Ovary (tissue), 3 donors: ENCODE data around the gene DCAF8.

Experiments
- EP300 ChIP-seq: sonication (generic); formaldehyde crosslinking; IDR thresholded peaks from one replicate; pipeline ENCODE4 v1.6.1; 2017; ENCODE audit warnings: antibody characterized with exemption
- POLR2A ChIP-seq: fragments of 450-650 bp; IDR thresholded peaks from one replicate; pipeline ENCODE4 v1.6.1; 2017; ENCODE audit warnings: antibody characterized with exemption, mild to moderate bottlenecking, moderate library complexity
- TF ChIP-seq, protein P1 (sequence below), 3 donors: fragments of 450-650 bp in 2 of 3; fragments of 200-600 bp in 1 of 3; IDR thresholded peaks; one replicate each; pipeline versions ENCODE4 v1.5.1 to v1.8.0; 2016 to 2022; ENCODE audit warnings: antibody characterized with exemption in 3 of 3, mild to moderate bottlenecking in 1 of 3
- donor health status: DM: no; HTN: no; CAD: no.

DNA sequence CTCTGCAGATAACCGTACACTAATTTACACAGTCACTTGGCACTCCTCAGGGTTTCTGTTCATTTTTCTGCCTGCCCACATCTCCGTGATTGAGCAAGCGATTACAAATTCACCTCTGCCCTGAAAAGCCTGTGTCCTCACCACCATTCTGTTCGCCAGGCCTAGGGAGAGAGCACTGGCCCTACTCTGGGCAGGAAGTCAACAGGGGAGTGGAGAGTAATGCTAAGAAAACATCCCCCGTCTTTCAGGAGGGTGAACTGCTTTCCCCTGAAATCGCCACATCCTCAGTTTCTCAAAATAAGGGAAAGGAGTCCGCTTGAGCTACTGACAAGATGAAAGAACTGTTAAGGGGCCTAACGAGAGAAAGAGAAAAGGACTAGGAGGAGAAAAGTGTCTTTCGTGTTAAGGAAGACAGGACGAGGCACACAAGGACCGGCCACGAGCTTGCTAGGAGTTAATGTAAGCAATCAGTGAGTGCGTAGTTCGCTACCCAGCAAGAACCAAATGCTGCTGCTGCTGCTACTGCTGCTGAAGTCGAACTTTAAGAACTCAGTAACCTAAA is 22.0 kb upstream of the DCAF8 start:
- TF ChIP-seq, protein P1, sequence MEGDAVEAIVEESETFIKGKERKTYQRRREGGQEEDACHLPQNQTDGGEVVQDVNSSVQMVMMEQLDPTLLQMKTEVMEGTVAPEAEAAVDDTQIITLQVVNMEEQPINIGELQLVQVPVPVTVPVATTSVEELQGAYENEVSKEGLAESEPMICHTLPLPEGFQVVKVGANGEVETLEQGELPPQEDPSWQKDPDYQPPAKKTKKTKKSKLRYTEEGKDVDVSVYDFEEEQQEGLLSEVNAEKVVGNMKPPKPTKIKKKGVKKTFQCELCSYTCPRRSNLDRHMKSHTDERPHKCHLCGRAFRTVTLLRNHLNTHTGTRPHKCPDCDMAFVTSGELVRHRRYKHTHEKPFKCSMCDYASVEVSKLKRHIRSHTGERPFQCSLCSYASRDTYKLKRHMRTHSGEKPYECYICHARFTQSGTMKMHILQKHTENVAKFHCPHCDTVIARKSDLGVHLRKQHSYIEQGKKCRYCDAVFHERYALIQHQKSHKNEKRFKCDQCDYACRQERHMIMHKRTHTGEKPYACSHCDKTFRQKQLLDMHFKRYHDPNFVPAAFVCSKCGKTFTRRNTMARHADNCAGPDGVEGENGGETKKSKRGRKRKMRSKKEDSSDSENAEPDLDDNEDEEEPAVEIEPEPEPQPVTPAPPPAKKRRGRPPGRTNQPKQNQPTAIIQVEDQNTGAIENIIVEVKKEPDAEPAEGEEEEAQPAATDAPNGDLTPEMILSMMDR (IDR thresholded peaks at IDR 0.05): no peak
- TF ChIP-seq EP300 (no peak), POLR2A (no peak)
